ENCODE measurements around the gene ADAM12. TPM values are rescaled to one million over a fixed set of nuclear protein-coding genes. Genes with fewer than 3 reads are reported as not detected.

Gene ADAM12
- total RNA-seq, 1 experiment from 2014 or later = 0.24 TPM

- Histone ChIP-seq H3K56ac (ENCODE audit: insufficient read length, low read depth, low read length) (no peak overlapping the region), H4K8ac (replicated peaks; ENCODE audit: insufficient read length, low read depth, low read length) (no peak overlapping the region), H2BK20ac (ENCODE audit: low read depth, low read length, poor library complexity, severe bottlenecking) (no peak overlapping the region), H3K4me2 (ENCODE audit: insufficient read depth, insufficient read length, low read length) (no peak overlapping the region), H2BK120ac (ENCODE audit: low read depth, low read length, poor library complexity, severe bottlenecking) (no peak overlapping the region), H4K20me1 (ENCODE audit: control insufficient read depth, insufficient read depth, insufficient read length) (no peaks in the 10 kb centered on the region), H3K79me1 (ENCODE audit: insufficient read depth, low read depth, low read length, poor library complexity, severe bottlenecking) (no peaks in the 10 kb centered on the region), H2AFZ (ENCODE audit: low read length) (no peak overlapping the region), H2AK5ac (ENCODE audit: insufficient read length, low read length) (no peak overlapping the region), H3K27ac (ENCODE audit: insufficient read length, low read depth, low read length) (no peak overlapping the region), H2BK5ac (ENCODE audit: insufficient read length, low read length) (no peak overlapping the region), H3K9me3 (ENCODE audit: control insufficient read depth, low read depth, low read length) (no peaks in the 10 kb centered on the region), H3K9ac (ENCODE audit: extremely low read depth, insufficient read length, low read length) (no peak overlapping the region), H3K14ac (ENCODE audit: insufficient read depth, low read length) (no peak overlapping the region), H3K23ac (ENCODE audit: insufficient read length, low read depth, low read length) (no peak overlapping the region), H3K4me1 (ENCODE audit: insufficient read depth, low read length) (peaks cover 3% of the 10 kb centered on the region; the same call in 1 of the 2 replicates), H3K79me2 (ENCODE audit: insufficient read depth, low read length) (no peaks in the 10 kb centered on the region), H4K91ac (ENCODE audit: insufficient read length, low read depth, low read length) (no peak overlapping the region), H4K5ac (ENCODE audit: insufficient read length, low read depth, low read length) (no peak overlapping the region), H2BK15ac (ENCODE audit: low read depth, low read length) (no peak overlapping the region), H3K4ac (ENCODE audit: low read depth, low read length) (no peak overlapping the region), H3K18ac (ENCODE audit: insufficient read length, low read depth, low read length) (no peak overlapping the region), H3T11ph (ENCODE audit: low read length) (no peak overlapping the region), H3K23me2 (ENCODE audit: insufficient read length, low read depth, low read length, poor library complexity, severe bottlenecking) (no peaks in the 10 kb centered on the region), H2BK12ac (ENCODE audit: insufficient read length, low read depth, low read length) (no peak overlapping the region), H3K27me3 (ENCODE audit: insufficient read depth, low read length) (no peaks in the 10 kb centered on the region)
- DNase-seq = no peak
- no peaks in the 10 kb centered on the region; the same call in 1 of the 2 replicates for H3K27me3 Mint-ChIP-seq (ENCODE audit: low read depth)
- H3K36me3 Mint-ChIP-seq (ENCODE audit: insufficient read depth in 1 of 3, low read depth in 3 of 3) = no peaks in the 10 kb centered on the region; a peak in 1 of 7 replicates
- no peaks in the 10 kb centered on the region for H3K9me3 Mint-ChIP-seq
- H3K27ac Mint-ChIP-seq = no peak overlapping the region
- TF ChIP-seq CTCF (conservative IDR thresholded peaks at IDR 0.05) = no peak
- whole genome bisulfite sequencing (ENCODE audit: extremely low coverage, insufficient read length, low lambda C conversion rate) = no CpG with 5 or more reads among the region's 8 CpGs
- peaks cover 12 to 15% of the 10 kb centered on the region in 2 experiments for H3K4me1 Mint-ChIP-seq
- H3K4me3 Mint-ChIP-seq = no peak overlapping the region
These were observed 283.5 kb downstream of the ADAM12 start for GRCh38 chr10:126104767-126105166.

All from H9 (cell line).